CD14-positive monocyte (primary cell): ENCODE results near the gene GNB4. TPM values are rescaled to one million over a fixed set of nuclear protein-coding genes. Genes with fewer than 3 reads are reported as not detected.

Experiments used
- DNase-seq, 3 donors: peaks; one replicate each; pipeline ENCODE4 v3.0.0-alpha.2; 2011 to 2022
- H2AFZ ChIP-seq: 2 replicates; pipeline ENCODE4 v1.6.0; 2012; ENCODE audit warnings: mild to moderate bottlenecking, low read depth, low read length, inconsistent platforms; ENCODE audit not compliant: insufficient read depth, poor library complexity, severe bottlenecking
- H3K27ac ChIP-seq, 2 donors: 1 replicate in 1 of 2; 2 replicates in 1 of 2; pipeline ENCODE4 v1.5.1; 2012 to 2013; ENCODE audit warnings: low read length in 2 of 2, control low read depth in 1 of 2, inconsistent platforms in 1 of 2, low read depth in 1 of 2, mild to moderate bottlenecking in 1 of 2
- H3K27me3 ChIP-seq, 2 donors: one replicate each; pipeline versions ENCODE4 v1.6.0 to v1.6.1; 2011 to 2013; ENCODE audit warnings: low read length in 2 of 2; ENCODE audit not compliant: control insufficient read depth in 2 of 2, insufficient read depth in 2 of 2
- H3K36me3 ChIP-seq, 2 donors: replicated peaks in 1 of 2; 1 replicate in 1 of 2; 2 replicates in 1 of 2; pipeline versions ENCODE4 v1.5.1 to v1.6.1; 2012 to 2013; ENCODE audit warnings: low read length in 2 of 2, control low read depth in 1 of 2, inconsistent platforms in 1 of 2, mild to moderate bottlenecking in 1 of 2; ENCODE audit not compliant: insufficient read depth in 2 of 2, control insufficient read depth in 1 of 2
- H3K4me1 ChIP-seq, 2 donors: 1 replicate in 1 of 2; 2 replicates in 1 of 2; pipeline versions ENCODE4 v1.5.1 to v1.6.1; 2012 to 2013; ENCODE audit warnings: low read length in 2 of 2, control low read depth in 1 of 2, inconsistent platforms in 1 of 2, mild to moderate bottlenecking in 1 of 2, moderate library complexity in 1 of 2; ENCODE audit not compliant: insufficient read depth in 2 of 2, control insufficient read depth in 1 of 2
- H3K4me2 ChIP-seq: replicated peaks from 2 replicates; pipeline ENCODE3; 2012; ENCODE audit warnings: low read length, moderate library complexity, mild to moderate bottlenecking; ENCODE audit not compliant: poor library complexity, severe bottlenecking; ENCODE audit errors: extremely low read depth
- H3K4me3 ChIP-seq, 3 experiments: fragments of 200-600 bp in 1 of 3; sonication (generic) in 1 of 3; replicated peaks in 1 of 3; 1 replicate in 2 of 3; 2 replicates in 1 of 3; pipeline ENCODE4 v1.5.1; 2011 to 2013; ENCODE audit warnings: low read length in 3 of 3, mild to moderate bottlenecking in 3 of 3, control low read depth in 2 of 3, low read depth in 2 of 3, inconsistent platforms in 1 of 3, moderate library complexity in 1 of 3
- H3K79me2 ChIP-seq: 2 replicates; pipeline ENCODE4 v1.6.0; 2012; ENCODE audit warnings: mild to moderate bottlenecking, control low read depth, inconsistent platforms, low read length, moderate library complexity; ENCODE audit not compliant: insufficient read depth
- H3K9ac ChIP-seq: 2 replicates; pipeline ENCODE4 v1.6.0; 2017; ENCODE audit warnings: low read length, mild to moderate bottlenecking; ENCODE audit not compliant: insufficient read depth, poor library complexity, severe bottlenecking
- H3K9me3 ChIP-seq, 2 donors: replicated peaks in 1 of 2; 1 replicate in 1 of 2; 2 replicates in 1 of 2; pipeline versions ENCODE4 v1.5.1 to v1.6.1; 2012 to 2013; ENCODE audit warnings: low read length in 2 of 2, control low read depth in 1 of 2; ENCODE audit not compliant: control insufficient read depth in 1 of 2, insufficient read depth in 1 of 2
- H4K20me1 ChIP-seq: 2 replicates; pipeline ENCODE4 v1.6.0; 2012; ENCODE audit warnings: mild to moderate bottlenecking, low read length, control low read depth, moderate library complexity; ENCODE audit not compliant: insufficient read depth
- H3K27ac Mint-ChIP-seq, 7 donors: one replicate each; pipeline ENCODE4 v1.8.0; 2020; ENCODE audit warnings: mild to moderate bottlenecking in 7 of 7, mixed read lengths in 7 of 7, moderate library complexity in 6 of 7, inconsistent platforms in 2 of 7
- H3K27me3 Mint-ChIP-seq, 3 donors: one replicate each; pipeline ENCODE4 v1.8.0; 2021 to 2022; ENCODE audit warnings: low read depth in 3 of 3, mild to moderate bottlenecking in 3 of 3, mixed read lengths in 3 of 3, moderate library complexity in 3 of 3, inconsistent platforms in 1 of 3
- H3K36me3 Mint-ChIP-seq, 2 donors: one replicate each; pipeline ENCODE4 v1.8.0; 2020; ENCODE audit warnings: mixed read lengths in 2 of 2, inconsistent platforms in 1 of 2, mild to moderate bottlenecking in 1 of 2
- H3K4me1 Mint-ChIP-seq: one replicate; pipeline ENCODE4 v1.8.0; 2020; ENCODE audit warnings: mild to moderate bottlenecking, mixed read lengths
- H3K4me3 Mint-ChIP-seq, 2 donors: one replicate each; pipeline ENCODE4 v1.8.0; 2020; ENCODE audit warnings: mild to moderate bottlenecking in 2 of 2, mixed read lengths in 2 of 2, moderate library complexity in 1 of 2
- H3K9me3 Mint-ChIP-seq, 7 donors: one replicate each; pipeline ENCODE4 v1.8.0; 2020 to 2022; ENCODE audit warnings: mixed read lengths in 7 of 7, mild to moderate bottlenecking in 6 of 7, moderate library complexity in 6 of 7, inconsistent platforms in 2 of 7
- CTCF ChIP-seq: fragments of 200-600 bp; IDR thresholded peaks from one replicate; pipeline ENCODE4 v1.8.0; 2022; ENCODE audit warnings: antibody characterized with exemption, mild to moderate bottlenecking
- WGBS: methylation state at CpG from one replicate; pipeline ENCODE4 v1.1.5; 2013; ENCODE audit warnings: missing lambda C conversion rate; ENCODE audit not compliant: insufficient coverage; 5-methylcytosine and 5-hydroxymethylcytosine counted together
- intact Hi-C, 2 donors: fragments of 100-400 bp; cut with micrococcal nuclease; formaldehyde crosslinking; loops; one replicate each; pipeline versions ENCODE4 v1.15.0 to v1.15.1; 2023
- polyA plus RNA-seq, 3 donors: library from polyadenylated mRNA; depleted of rRNA in 1 of 3; unstranded in 2 of 3; stranded (reverse) in 1 of 3; fragments of 300-500 nt in 2 of 3; fragments of >200 nt in 1 of 3; fragmentation: Illumina TruSeq in 2 of 3; gene quantifications; 1 replicate in 2 of 3; 2 replicates in 1 of 3; pipeline ENCODE4 v1.2.3, GENCODE V29; 2012 to 2021

Gene GNB4
- polyA plus RNA-seq, 3 donors, result 15.4 to 65.1 (median 63.5) TPM

DNA sequence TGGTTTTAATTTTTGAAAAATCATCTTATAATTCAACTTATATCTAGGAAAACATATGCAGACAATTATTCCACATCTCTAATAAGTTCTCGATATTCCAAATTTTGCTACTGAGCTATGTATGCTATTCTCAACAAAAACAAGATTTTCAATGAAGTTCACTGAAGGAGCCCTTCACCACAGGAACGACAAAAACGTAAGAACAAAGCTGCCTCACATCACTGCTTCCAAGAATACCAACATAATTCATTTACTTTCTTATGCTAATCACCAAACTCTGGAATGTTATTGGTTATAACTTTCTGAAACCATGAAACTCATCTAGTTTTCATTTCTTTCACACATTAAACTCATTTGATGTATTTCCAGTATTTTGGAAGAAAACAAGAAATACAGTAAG lies 49.7 kb downstream of the GNB4 start:
- Histone ChIP-seq H3K9ac (no peak overlapping the region), H4K20me1 (no peaks in the 10 kb centered on the region), H3K79me2 (no peaks in the 10 kb centered on the region), H3K9me3 (no peaks in the 10 kb centered on the region), H3K27me3 (no peaks in the 10 kb centered on the region), H2AFZ (no peak overlapping the region), H3K4me2 (no peak overlapping the region), H3K4me3 (no peak overlapping the region), H3K36me3 (peaks cover 75 to 93% of the 10 kb centered on the region in 2 donors), H3K4me1 (no peaks in the 10 kb centered on the region), H3K27ac (no peak overlapping the region)
- peaks cover 67 to 85% of the 10 kb centered on the region in 2 donors for H3K36me3 Mint-ChIP-seq
- WGBS, result 83% methylated on average over 1 of the region's 3 CpGs
- H3K9me3 Mint-ChIP-seq, result no peaks in the 10 kb centered on the region
- H3K4me1 Mint-ChIP-seq, result no peaks in the 10 kb centered on the region
- no peak for TF ChIP-seq CTCF
- no peak for DNase-seq
- no peak overlapping the region for H3K27ac Mint-ChIP-seq
- H3K27me3 Mint-ChIP-seq, result no peaks in the 10 kb centered on the region
- intact Hi-C loops, result no loop called here
- no peak overlapping the region for H3K4me3 Mint-ChIP-seq

DNA sequence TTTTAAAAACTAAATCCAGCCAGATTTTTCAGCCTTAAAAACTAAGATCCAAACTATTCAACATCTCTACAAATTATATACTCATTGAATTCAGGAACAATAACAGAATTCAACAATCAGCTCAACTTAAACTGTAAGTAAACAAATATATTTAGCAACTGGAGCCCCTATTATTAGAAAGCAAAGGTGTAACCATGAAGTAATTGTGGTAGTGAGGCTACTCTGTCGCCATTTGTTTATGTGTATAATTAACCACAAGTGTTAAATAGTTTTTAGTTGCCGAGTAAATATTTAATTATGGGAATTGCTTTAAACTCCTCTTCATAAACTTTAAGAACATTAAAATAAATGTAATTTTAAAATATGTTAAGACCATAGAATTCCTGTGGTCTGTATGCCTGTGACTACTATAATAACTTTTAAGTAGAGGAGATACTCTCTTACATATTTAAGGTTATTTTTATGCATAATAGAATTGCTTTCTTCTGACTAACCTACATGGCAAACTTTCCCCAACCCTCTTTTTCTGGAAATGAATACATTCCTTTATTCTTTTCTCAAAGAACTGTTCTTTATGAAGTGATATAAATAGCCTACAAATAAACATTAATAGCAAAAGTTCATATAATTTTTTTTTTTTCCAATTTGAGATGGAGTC lies 52.6 kb downstream of the GNB4 start:
- Histone ChIP-seq H3K27me3 (no peaks in the 10 kb centered on the region), H3K9me3 (no peaks in the 10 kb centered on the region), H2AFZ (no peak overlapping the region), H4K20me1 (no peaks in the 10 kb centered on the region), H3K36me3 (peaks cover 70 to 94% of the 10 kb centered on the region in 2 donors), H3K4me1 (no peaks in the 10 kb centered on the region), H3K27ac (no peak overlapping the region), H3K79me2 (no peaks in the 10 kb centered on the region), H3K4me3 (no peak overlapping the region), H3K9ac (no peak overlapping the region), H3K4me2 (no peak overlapping the region)
- intact Hi-C loops, result no loop called here
- TF ChIP-seq CTCF, result no peak
- Mint-ChIP-seq H3K36me3 (peaks cover 54 to 80% of the 10 kb centered on the region in 2 donors), H3K9me3 (no peaks in the 10 kb centered on the region), H3K27ac (no peak overlapping the region), H3K27me3 (no peaks in the 10 kb centered on the region), H3K4me1 (no peaks in the 10 kb centered on the region), H3K4me3 (no peak overlapping the region)
- WGBS, result no CpG with 5 or more reads among the region's 2 CpGs
- DNase-seq, result no peak
